ENCODE results near the gene MED8. TPM values are rescaled to one million over a fixed set of nuclear protein-coding genes. Genes with fewer than 3 reads are reported as not detected.
"Not testable (repeated sequence)": the region's sequence is repeated elsewhere in the genome, so short reads cannot be mapped to it uniquely, and the experiment has no call there.

Gene MED8
- total RNA-seq, 1 donor from 2014 or later: 15.7 TPM

- Histone ChIP-seq H3K9me3 (replicated peaks) (no peaks in the 10 kb centered on the region), H3K27me3 (ENCODE audit: low read depth) (no peaks in the 10 kb centered on the region), H3K4me1 (peaks cover 12% of the 10 kb centered on the region), H3K4me3 (no peak overlapping the region), H3K27ac (replicated peaks) (no peak overlapping the region), H3K36me3 (peaks cover 67% of the 10 kb centered on the region)
- peak; percentile 74 for TF ChIP-seq CTCF (IDR thresholded peaks at IDR 0.05; ENCODE audit: borderline replicate concordance)
- intact Hi-C loops (cut with micrococcal nuclease): loop anchor here (2.0 kb wide), 1 partner anchor 188 kb away; no protein-coding TSS in a partner anchor
- peak; percentile 38 for DNase-seq
These were observed 25.1 kb upstream of the MED8 start for GRCh38 chr1:43414634-43415223.

GRCh38 chr1:43413426-43413825 is 23.8 kb upstream of the MED8 start:
- H3K9me3 ChIP-seq (replicated peaks); H3K27ac ChIP-seq (replicated peaks); intact Hi-C loops (cut with micrococcal nuclease); DNase-seq; H3K4me3 ChIP-seq; H3K27me3 ChIP-seq (ENCODE audit: low read depth): not testable (repeated sequence)
- Histone ChIP-seq H3K36me3 (peaks cover 67% of the 10 kb centered on the region), H3K4me1 (peaks cover 12% of the 10 kb centered on the region)

GRCh38 chr1:43410571-43410970 is 21.0 kb upstream of the MED8 start:
- no peak for TF ChIP-seq CTCF (IDR thresholded peaks at IDR 0.05; ENCODE audit: borderline replicate concordance)
- Histone ChIP-seq H3K4me3 (no peak overlapping the region), H3K27me3 (ENCODE audit: low read depth) (no peaks in the 10 kb centered on the region), H3K27ac (replicated peaks) (no peak overlapping the region), H3K4me1 (peaks cover 6% of the 10 kb centered on the region), H3K9me3 (replicated peaks) (no peaks in the 10 kb centered on the region), H3K36me3 (peaks cover 66% of the 10 kb centered on the region)
- no peak for DNase-seq
- intact Hi-C loops (cut with micrococcal nuclease): no loop called here

- peaks cover 73% of the 10 kb centered on the region for H3K36me3 ChIP-seq
- H3K27me3 ChIP-seq (ENCODE audit: low read depth): no peaks in the 10 kb centered on the region
- no peak overlapping the region for H3K4me3 ChIP-seq
- no peak for TF ChIP-seq CTCF (IDR thresholded peaks at IDR 0.05; ENCODE audit: borderline replicate concordance)
- no peak for DNase-seq
- peaks cover 21% of the 10 kb centered on the region for H3K4me1 ChIP-seq
- H3K9me3 ChIP-seq (replicated peaks): no peaks in the 10 kb centered on the region
- intact Hi-C loops (cut with micrococcal nuclease): no loop called here
- H3K27ac ChIP-seq (replicated peaks): peak overlapping the region; percentile 4
These were observed 16.3 kb upstream of the MED8 start for GRCh38 chr1:43405876-43406234.

- intact Hi-C loops (cut with micrococcal nuclease): no loop called here
These were observed 15.7 kb upstream of the MED8 start for GRCh38 chr1:43405219-43405875.

More at GRCh38 chr1:43405219-43405875, 15.7 kb upstream of the MED8 start:
- no peaks in the 10 kb centered on the region for H3K9me3 ChIP-seq (replicated peaks)
- H3K27ac ChIP-seq (replicated peaks): peak overlapping the region; percentile 4
- H3K4me3 ChIP-seq: no peak overlapping the region
- DNase-seq: no peak
- TF ChIP-seq CTCF (IDR thresholded peaks at IDR 0.05; ENCODE audit: borderline replicate concordance): no peak
- H3K36me3 ChIP-seq: peaks cover 72% of the 10 kb centered on the region
- H3K27me3 ChIP-seq (ENCODE audit: low read depth): no peaks in the 10 kb centered on the region
- H3K4me1 ChIP-seq: peaks cover 21% of the 10 kb centered on the region

Data from left ventricle myocardium inferior (tissue), 1 donor.